Endothelial cell of umbilical vein (primary cell): ENCODE measurements around the gene GFPT1.

Source experiments
- EZH2 ChIP-seq: IDR thresholded peaks from 2 replicates; pipeline ENCODE4 v1.6.1; 2012; ENCODE audit warnings: borderline replicate concordance, low read depth, mild to moderate bottlenecking, moderate library complexity, low read length, inconsistent platforms; ENCODE audit not compliant: severe bottlenecking
- FOS ChIP-seq: IDR thresholded peaks from 2 replicates; pipeline ENCODE4 v1.6.1; 2011; ENCODE audit warnings: mild to moderate bottlenecking, low read length, moderate library complexity, borderline replicate concordance; ENCODE audit not compliant: insufficient read depth
- MYC ChIP-seq: IDR thresholded peaks from one replicate; pipeline ENCODE4 v1.6.1; 2011; ENCODE audit warnings: mild to moderate bottlenecking, low read depth, low read length
- POLR2AphosphoS5 ChIP-seq: IDR thresholded peaks from 2 replicates; pipeline ENCODE4 v1.6.1; 2012; ENCODE audit warnings: low read depth, mild to moderate bottlenecking, control low read depth, low read length, moderate library complexity; ENCODE audit not compliant: insufficient read depth
- TF ChIP-seq, protein P1 (sequence below), 2 donors: IDR thresholded peaks; 1 replicate in 1 of 2; 2 replicates in 1 of 2; pipeline ENCODE4 v1.5.1; 2011; ENCODE audit warnings: low read length in 2 of 2, mild to moderate bottlenecking in 2 of 2, moderate library complexity in 2 of 2, control low read depth in 1 of 2, inconsistent platforms in 1 of 2, low read depth in 1 of 2; ENCODE audit not compliant: insufficient read depth in 1 of 2; ENCODE audit errors: extremely low read depth in 1 of 2
- TF ChIP-seq, protein P2 (sequence below): IDR thresholded peaks from 2 replicates; pipeline ENCODE4 v1.6.1; 2011; ENCODE audit not compliant: insufficient read depth, insufficient read length

DNA sequence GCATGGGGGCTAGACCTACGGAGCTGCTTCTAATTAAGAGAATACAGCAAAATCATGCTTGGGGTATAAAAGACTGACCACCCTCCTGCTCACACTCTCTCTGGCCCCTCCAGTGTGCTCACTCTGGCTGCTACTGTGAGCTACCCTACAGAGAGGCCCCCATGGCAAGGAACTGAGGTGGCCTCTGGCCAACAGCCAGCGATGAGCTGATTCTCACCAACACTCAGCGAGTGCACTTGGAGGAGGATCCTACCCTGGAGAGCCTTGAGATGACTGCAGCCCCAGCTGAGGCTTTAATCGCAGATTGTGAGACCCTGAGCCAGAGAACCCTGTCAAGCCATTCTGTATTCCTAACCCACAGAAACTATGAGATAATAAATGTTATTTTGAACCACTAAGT lies 88.2 kb downstream of the GFPT1 start:
- TF ChIP-seq, protein P1, sequence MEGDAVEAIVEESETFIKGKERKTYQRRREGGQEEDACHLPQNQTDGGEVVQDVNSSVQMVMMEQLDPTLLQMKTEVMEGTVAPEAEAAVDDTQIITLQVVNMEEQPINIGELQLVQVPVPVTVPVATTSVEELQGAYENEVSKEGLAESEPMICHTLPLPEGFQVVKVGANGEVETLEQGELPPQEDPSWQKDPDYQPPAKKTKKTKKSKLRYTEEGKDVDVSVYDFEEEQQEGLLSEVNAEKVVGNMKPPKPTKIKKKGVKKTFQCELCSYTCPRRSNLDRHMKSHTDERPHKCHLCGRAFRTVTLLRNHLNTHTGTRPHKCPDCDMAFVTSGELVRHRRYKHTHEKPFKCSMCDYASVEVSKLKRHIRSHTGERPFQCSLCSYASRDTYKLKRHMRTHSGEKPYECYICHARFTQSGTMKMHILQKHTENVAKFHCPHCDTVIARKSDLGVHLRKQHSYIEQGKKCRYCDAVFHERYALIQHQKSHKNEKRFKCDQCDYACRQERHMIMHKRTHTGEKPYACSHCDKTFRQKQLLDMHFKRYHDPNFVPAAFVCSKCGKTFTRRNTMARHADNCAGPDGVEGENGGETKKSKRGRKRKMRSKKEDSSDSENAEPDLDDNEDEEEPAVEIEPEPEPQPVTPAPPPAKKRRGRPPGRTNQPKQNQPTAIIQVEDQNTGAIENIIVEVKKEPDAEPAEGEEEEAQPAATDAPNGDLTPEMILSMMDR (IDR thresholded peaks at IDR 0.05; ENCODE audit: extremely low read depth in 1 of 2, insufficient read depth in 1 of 2, low read depth in 1 of 2, low read length in 2 of 2), result no peak
- TF ChIP-seq, protein P2, sequence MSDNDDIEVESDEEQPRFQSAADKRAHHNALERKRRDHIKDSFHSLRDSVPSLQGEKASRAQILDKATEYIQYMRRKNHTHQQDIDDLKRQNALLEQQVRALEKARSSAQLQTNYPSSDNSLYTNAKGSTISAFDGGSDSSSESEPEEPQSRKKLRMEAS, result no peak
- TF ChIP-seq POLR2AphosphoS5 (no peak), MYC (no peak), FOS (no peak), EZH2 (no peak)
